HG03139 (cell line): ENCODE data around the gene GMPPA.

Experiments used
- ATAC-seq: cut with Tn5 transposase; IDR thresholded peaks from one replicate; pipeline ENCODE4 v1.9.1; 2021; ENCODE audit not compliant: unreplicated experiment

The GMPPA gene

DNA sequence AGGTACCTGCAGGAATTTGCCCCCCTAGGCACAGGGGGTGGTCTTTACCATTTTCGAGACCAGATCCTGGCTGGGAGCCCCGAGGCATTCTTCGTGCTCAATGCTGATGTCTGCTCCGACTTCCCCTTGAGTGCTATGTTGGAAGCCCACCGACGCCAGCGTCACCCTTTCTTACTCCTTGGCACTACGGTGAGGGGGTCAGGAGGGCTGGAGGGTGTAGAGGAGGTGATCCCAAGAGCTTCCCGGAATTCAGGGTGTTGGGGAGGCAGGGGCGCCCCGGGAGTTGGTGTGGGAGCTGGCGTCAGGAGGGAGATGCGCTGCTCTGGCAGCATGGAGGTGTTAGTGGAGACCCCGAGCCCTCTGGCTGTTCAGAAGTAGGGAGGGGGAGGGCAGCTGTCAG lies 3.2 kb downstream of the GMPPA start:
- no peak for ATAC-seq

DNA sequence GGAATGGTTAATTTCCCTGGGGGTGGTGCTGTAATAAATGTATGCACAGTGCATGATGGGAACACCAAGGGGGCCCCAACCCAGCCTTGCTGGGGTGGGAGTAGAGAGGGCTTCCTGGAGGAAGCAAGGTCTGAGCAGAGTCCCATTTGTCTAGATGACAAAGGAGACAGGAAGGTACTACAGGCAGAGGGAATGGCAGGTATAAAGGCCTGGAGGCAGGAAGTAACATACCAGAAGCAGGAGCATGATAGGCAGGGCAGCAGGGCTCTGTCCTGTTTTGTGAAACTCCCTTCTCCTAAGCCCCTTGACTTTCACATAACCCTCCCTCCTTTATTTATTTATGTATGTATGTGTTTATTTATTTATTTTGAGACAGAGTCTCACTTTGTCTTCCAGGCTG lies 3.9 kb downstream of the GMPPA start:
- ATAC-seq = no peak

DNA sequence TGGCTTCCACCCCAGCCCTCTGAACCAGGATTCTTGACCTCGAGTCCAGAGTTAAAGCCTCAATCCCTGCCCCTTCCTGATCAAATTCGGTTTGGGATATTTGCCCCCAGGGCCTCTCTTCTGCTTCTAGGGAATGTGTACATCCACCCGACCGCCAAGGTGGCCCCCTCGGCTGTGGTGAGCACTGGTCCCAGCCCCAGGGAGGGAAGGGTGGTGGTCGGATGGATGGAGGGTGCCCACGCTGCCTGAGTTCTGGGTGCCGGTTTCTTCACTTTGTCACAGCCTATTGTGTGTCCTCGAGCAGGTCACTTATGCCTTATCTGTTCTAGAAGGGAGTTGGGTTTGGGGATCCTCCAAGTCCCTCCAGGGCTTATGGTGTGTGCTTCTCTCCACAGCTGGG lies 6.9 kb downstream of the GMPPA start:
- ATAC-seq = no peak

DNA sequence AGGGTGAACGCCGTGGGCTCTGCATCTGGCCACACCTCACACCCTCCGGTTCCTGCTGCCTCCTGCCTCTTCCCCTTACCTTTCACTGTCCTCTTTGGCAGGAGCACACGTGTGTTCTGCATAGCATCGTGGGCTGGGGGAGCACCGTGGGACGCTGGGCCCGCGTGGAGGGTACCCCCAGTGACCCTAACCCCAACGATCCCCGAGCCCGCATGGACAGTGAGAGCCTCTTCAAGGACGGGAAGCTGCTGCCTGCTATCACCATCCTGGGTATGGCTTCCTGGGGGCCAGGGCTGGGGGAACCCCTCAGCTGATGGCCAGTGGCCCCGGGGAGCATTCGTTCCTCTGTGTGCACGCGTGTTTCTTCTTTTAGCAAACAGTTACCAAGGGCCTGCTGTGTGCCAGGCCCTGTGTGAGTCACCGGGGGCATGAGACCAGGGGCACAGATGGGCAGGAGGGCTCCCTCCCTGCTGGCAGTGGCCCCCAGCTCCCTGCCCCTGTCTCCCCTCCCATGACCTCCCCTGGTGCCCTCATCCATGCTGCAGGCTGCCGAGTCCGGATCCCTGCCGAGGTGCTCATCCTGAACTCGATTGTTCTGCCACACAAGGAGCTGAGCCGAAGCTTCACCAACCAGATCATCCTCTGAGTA lies 7.6 kb downstream of the GMPPA start:
- no peak for ATAC-seq

DNA sequence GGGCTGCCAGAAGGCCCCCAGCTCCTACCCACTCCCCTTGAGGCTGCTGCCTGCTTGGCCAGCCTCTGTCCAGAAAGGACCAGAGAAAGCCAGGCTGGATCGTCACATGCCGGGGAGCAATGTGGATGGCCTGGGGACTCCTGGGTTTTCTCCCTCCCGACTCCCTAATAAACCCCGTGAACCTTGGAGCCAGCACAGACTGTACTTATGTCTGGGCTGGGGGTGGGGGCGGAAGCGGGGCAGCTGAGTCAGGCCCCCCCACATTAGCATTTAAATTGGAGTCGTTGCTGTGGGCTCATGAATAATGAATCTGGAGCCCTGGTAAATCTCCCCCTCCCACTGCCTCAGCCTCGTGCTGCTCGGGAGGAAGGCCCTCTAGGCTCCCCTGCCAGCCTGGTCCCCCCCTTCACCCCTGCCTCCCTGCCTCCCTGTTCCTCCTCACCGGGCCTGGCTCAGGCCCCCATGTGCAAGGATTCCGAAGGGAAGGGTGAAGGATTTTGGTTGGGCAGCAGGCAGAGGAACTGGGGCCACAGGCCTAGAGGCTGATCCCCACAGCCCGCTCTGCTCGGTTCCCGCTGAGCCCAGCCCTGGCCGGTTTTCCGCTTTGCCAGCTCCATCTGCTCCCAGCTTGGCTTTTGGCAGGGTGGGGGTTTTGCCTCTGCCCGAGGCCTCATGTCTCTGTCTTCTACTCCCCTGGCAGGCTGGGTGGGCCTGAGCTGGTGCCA lies 8.3 kb downstream of the GMPPA start:
- ATAC-seq = no peak

DNA sequence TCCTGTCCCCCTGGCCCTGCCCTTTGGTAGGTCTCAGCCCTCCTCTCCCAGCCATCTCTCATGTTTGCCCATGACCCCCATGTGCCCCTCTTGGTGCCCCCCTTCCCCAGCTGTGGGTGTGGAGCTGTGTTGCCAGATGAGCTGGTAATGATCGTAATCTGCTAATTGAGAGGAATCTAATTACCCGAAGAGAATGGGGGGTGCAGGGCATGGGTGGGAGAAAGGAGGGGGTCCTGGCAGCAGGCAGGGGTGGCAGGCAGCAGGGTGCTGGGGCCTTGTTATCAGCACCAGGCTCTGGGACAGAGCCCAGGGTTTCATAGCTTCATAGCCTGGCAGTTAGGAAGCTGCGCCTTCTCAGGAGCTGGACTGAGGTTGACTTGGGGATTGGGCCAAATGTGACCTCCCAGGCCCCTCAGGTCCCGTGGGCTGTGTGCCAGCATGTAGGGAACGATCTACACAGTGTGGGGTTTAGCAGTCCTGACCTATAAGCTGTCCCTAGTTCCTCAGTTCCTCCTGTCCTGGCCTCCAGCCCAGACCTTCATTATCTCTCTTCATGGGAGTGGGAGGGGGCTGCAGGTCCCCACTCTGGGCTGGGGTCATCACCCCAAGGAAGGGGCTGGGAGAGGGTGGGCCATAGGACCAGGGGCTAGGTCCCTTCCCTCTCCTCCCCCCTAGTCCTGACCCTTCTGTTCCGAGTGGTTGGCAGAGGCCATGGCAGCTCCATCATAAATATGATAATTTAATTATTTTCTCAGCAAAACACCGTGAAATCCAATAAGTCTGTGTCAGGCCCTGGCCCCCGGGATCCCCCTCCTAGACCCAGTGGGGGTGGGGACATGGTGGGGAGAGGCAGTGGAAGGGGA lies 9.1 kb downstream of the GMPPA start:
- no peak for ATAC-seq

DNA sequence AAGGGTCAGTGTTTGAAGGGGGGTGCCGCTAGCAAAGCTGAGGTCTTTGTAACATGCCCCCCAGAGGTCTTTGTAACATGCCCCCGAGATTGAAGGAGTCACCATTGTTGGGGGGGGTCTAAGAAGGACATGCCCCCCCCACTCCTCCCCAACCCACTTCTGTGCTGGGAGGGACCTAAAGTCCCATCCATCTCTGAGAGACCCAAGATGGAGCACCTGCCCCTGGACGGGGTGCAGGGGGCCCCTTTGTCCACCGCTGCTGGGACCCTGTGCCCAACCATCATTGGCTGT lies 9.7 kb downstream of the GMPPA start:
- ATAC-seq = no peak

DNA sequence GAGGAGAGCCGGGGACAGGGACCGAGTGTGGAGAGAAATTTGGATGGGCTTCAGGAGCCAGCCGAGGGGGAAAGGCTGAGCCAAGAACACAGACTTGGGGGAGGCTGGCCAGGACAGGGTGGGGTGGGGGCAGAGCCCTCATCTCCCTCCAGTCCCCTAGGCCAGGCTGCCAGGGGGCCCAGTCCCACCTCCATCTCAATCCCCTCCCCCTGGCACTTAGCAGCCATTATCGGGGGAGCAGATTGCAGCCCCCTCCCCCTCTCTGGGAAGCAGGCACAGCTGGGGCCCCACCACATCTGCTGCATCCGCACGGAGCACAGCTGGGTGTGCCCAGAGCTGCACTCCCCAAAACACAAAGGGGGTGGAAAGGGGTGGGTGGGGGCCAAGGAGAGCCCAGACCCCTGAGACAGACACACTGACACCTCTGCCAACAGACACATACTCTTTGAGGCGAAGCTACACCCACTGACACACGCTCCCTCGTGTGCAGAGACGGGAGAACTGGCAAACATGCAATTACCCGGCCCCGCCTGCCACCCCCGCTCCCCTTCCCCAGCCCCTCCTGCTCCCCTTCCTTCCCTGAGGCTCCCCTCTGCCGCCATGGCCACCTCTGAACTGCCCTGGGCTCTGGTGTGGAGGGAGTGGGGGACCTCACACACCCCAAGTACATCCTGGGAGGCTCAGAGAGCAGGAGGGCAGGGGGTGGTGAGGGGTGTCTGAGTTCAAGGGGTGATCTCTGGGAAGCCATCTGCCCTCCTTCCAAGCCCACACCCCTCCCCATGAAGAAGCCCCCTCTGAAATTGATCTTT lies 10.5 kb downstream of the GMPPA start:
- ATAC-seq = no peak

DNA sequence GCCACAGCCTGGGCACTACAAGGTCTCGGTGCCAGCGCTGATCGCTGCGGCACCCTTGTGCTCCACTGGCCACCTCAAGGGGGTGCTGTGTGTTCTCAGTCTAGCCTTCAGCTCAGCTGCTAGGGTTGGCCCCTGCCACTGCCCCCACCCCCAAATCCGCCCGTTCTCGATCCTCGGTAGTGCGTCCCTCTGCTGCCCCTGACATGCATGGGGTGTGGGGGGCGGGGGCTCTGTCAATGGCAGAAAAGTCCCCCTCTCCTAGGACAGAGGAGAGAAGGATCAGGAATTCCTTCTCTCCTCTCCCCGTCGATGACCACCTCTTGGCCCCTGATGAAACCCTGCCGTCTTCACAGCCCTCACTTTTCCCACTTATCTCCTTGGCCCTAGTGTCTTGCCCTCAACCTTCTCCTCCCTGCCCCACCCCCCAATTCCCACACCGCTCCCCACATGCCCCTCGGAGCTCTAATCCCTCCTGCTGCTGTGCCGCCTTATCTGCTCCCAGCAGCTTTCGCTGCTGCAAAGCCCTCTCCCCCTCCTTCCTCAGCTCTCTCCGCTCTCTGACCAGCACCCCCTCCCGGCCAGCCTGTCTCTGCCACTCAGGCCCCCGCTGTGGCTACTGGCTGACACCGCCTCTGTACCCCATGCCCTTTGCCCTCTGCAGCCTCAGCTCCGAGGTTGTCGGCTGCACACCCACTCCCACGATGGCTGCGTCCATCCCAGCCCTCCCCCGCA lies 11.3 kb downstream of the GMPPA start:
- ATAC-seq = peak; percentile 71

DNA sequence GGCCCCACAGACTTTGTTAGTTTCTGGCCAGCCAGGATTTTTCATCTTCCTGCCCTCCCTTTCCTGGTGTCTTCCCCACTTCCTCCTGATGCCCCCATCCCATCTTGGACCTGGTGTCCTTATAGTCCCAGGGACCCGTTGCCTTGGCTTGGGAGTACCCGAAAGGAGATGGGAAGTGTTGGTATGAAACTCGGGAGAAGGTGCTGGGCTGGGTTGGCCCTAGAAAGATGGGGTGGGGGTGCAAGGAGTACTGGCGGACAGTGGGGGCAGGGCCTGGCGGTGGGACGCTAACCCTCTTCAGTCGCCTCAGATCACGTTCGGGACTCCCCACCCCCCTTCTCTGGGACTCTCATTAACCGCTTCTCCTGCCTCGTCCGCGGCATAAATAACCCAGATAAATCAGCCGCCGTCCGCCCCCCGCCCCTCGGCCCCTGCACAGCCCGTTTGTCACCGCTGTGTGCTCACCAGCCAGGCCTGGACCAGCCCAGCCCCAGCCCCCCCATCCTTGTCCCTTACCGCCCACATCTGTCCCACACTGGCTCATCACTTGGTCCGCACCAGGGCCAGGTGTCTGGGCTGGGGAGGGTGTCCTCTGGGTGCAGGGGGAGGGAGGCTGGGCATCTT lies 11.9 kb downstream of the GMPPA start:
- ATAC-seq = no peak

DNA sequence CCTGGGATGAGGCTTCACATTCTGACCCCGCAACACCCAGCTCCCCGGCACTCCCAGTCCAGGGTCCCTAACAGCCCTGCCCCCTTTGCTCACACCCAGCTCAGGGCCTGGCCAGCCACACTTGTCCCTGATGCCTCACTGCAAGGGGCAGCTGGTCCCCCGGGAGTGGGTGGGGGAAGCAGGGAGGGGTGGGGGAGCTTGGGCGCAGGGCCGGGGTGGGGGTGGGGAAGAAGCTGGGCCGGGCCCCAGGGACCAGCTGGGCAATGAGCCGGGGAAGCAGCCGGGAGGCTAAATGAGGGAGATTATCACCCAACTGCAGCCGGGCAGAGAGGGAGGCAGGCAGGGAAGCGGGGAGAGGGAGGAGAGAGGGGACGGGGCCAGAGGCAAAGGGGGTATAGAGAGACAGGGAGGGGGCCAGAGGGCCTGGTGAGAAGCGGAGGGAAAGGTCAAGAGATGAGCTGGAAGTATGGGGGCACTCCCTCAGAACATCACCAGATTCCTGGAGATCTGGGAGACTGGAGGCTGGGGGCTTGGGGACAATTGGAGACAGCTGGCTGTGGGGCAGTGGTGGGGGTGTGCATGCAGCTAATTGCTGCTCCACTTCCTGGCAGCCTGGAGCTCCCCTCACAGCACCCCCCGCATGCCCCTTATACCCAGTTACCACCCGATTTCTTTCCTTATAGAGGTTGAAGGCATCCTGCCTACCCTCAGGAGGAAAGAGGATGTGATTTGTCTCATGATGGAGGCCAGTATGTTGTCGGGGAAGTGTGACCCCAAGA lies 13.0 kb downstream of the GMPPA start:
- no peak for ATAC-seq

DNA sequence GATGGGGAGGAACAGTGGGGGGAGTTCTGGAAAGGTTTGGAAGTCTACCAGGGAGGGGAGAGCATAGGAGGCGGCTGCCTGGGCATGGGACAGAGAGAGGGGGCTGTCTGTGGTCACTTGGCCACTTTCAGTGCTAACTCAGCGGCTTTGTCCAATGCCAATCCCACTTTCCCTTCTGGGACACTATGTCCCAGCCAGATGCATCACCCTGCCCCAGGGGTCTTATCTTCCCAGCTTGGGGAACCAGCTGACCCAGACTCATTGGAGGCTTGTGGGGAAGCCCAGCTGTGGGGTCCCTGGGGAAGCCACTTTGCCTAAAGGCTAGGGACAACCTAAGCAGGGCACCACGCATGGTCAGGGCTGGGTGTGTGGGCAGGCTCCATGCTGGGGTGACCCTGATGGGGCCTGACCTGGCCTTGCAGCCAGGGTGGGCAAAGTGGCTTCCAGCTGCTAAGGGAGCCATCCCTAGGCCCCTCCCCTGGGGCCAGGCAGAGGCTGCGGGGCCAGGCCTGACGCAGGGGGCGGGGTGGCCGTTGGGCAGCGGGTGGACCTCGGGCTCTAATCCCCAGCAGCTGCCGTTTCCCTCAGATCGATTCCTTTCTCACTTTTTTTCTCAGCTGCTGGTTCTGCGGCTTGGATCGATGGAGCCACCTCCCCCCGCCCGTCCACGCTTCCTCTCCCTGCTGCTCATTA lies 14.0 kb downstream of the GMPPA start:
- ATAC-seq = no peak

DNA sequence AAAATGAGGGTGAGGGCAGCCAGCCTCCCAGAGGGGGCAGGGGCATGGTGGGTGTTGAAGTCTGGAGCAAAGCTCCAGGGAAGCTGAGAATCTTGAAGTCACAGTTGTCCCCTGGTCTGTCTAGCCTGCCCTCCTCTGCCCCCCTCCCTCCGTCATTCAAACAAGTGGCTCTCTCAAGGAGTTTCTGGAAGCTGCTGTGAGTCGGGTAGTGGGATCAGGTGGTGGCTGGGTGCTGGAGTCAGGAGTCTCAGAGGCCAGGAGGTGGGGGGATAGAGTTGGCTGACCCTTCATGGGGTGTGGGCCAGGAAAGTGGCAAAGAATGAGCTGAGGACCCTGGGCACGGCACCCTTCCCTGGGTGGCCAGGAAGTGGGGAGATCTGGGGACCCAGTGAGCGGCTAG lies 15.1 kb downstream of the GMPPA start:
- ATAC-seq = no peak

DNA sequence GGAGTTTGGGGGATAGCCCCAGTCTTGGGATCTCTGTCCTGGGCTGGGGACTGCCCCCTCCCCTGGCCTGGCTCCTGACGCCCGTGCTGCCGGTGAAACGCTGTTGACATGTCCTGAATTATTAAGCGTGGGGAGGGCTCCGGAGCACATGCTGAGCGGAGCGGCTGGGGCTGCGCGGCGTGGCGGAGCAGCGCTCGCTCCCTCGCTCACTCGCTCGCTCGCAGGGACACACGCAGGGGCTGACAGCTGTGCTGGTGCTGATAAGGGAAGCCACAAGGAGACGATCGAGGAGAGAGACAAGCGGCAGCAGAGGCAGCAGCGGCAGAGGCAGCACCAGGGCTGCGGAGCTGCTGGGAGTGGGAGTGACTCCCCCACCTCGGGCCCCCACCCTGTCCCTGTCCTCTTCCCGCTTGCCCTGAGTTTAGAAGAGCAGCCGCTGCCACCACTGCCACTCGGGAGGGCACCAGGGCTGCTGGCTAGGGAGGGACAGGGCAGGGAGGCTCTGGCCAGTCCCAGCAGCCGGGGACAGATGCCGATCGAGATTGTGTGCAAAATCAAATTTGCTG lies 15.6 kb downstream of the GMPPA start, which contains the start of gene ASIC4:
TSS of gene ASIC4 (plus strand) at position 287 of the 566 bp plus-strand sequence. CDS start at position 530, 243 bp downstream.
- ATAC-seq = no peak

DNA sequence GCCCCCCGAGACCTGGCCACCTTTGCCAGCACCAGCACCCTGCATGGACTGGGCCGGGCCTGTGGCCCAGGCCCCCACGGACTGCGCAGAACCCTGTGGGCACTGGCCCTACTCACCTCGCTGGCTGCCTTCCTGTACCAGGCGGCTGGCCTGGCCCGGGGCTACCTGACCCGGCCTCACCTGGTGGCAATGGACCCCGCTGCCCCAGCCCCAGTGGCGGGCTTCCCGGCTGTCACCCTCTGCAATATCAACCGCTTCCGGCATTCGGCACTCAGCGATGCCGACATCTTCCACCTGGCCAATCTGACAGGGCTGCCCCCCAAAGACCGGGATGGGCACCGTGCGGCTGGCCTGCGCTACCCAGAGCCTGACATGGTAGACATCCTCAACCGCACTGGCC lies 16.1 kb downstream of the GMPPA start:
- ATAC-seq = no peak

DNA sequence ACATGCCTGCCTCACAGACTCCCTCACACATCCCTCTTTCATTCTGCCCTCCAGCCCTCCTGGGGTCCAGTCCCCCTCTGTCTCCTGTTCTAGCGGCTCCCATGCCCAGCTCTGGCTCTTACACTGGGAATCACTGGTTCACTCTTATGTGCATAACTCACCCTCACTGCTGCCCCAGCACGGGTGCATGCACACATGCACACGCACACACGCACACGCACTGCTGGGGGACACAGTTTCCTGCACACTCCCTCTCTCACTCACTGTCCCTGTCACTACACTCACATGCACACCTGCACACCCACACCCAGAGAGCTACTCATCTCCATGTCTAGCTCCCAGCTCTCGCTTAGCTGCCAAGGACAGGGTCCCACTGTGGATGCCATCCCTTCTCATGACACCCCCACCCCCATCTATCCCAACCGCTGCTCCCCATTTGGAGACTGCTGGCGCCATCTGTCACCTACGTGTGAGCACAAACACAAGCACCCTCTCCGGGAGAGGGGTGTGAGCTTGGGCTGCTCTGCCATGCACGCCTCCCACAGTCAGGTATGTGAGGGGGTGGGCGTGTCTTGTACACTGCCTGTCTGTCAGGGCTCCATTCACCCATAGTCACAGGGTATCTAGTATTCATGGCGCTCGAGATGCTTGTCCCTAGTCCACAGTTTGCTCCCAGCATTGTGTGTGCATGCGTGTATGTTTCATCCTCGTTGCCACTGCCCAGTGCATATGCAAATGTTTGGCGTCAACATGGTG lies 17.4 kb downstream of the GMPPA start:
- no peak for ATAC-seq

DNA sequence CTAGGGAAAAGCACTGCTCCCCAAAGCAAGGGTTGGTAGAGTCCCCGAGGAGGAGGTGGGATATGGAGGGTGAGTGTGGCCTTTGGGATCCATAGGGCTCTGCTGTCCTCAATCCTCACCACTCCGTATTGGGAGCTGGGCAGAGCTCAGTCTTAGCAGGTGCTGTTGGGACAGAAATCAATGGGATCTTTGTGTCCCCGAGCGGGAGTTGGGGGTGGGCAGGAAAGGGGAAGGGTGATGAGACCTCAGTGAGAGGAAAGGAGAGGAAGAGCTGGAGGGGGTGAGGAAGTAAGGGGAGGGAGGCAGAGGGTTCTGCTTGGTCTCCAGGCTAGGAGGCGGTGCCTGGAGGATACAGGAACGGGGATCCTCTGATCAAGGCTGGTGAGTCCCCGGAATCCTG lies 18.2 kb downstream of the GMPPA start:
- no peak for ATAC-seq
